LHCN-M2 (cell line): ENCODE data around the gene RAB11FIP2. TPM values are rescaled to one million over a fixed set of nuclear protein-coding genes. Genes with fewer than 3 reads are reported as not detected.

ENCODE experiments used
- DNase-seq: peaks from one replicate; pipeline ENCODE4 v3.0.0-alpha.2; 2012; ENCODE audit warnings: low read depth
- total RNA-seq: library from RNA; depleted of rRNA; stranded (reverse); fragments of >200 nt; gene quantifications from 2 replicates; pipeline ENCODE4 v1.2.3, GENCODE V29; 2014

RAB11FIP2 gene
- total RNA-seq, 1 experiment from 2014 or later: 13.7 TPM

- no peak for DNase-seq
These were observed 11.9 kb downstream of the RAB11FIP2 start for GRCh38 chr10:118034791-118035261.

GRCh38 chr10:118033905-118034304, 12.8 kb downstream of the RAB11FIP2 start:
- DNase-seq: no peak

- DNase-seq: no peak
These were observed 14.2 kb downstream of the RAB11FIP2 start for GRCh38 chr10:118032564-118032963.

- DNase-seq: peak; percentile 23
These were observed 15.2 kb downstream of the RAB11FIP2 start for GRCh38 chr10:118031351-118032075.

- no peak for DNase-seq
These were observed 18.1 kb downstream of the RAB11FIP2 start for GRCh38 chr10:118028619-118029018.

- no peak for DNase-seq
These were observed 19.3 kb downstream of the RAB11FIP2 start for GRCh38 chr10:118027397-118027796.

- no peak for DNase-seq
These were observed 19.8 kb downstream of the RAB11FIP2 start for GRCh38 chr10:118026936-118027335.

GRCh38 chr10:118020365-118020764, 26.4 kb downstream of the RAB11FIP2 start:
- DNase-seq: no peak

GRCh38 chr10:118017850-118018249, 28.9 kb downstream of the RAB11FIP2 start:
- DNase-seq: no peak

- DNase-seq: no peak
These were observed 29.5 kb downstream of the RAB11FIP2 start for GRCh38 chr10:118017071-118017740.

- no peak for DNase-seq
These were observed 33.7 kb downstream of the RAB11FIP2 start for GRCh38 chr10:118012952-118013525.

GRCh38 chr10:118007773-118008172, 39.0 kb downstream of the RAB11FIP2 start:
- DNase-seq: peak; percentile 4

GRCh38 chr10:118003126-118003525, 43.6 kb downstream of the RAB11FIP2 start:
- DNase-seq: peak; percentile 55

- DNase-seq: peak; percentile 25
These were observed 44.2 kb downstream of the RAB11FIP2 start for GRCh38 chr10:118002581-118002980.

GRCh38 chr10:117997673-117998072, 49.1 kb downstream of the RAB11FIP2 start:
- DNase-seq: peak; percentile 18

GRCh38 chr10:117996709-117997108, 50.0 kb downstream of the RAB11FIP2 start:
- DNase-seq: no peak

- no peak for DNase-seq
These were observed 52.0 kb downstream of the RAB11FIP2 start for GRCh38 chr10:117994771-117995170.

GRCh38 chr10:117993166-117993565, 53.6 kb downstream of the RAB11FIP2 start:
- DNase-seq: no peak

GRCh38 chr10:117991701-117992100, 55.0 kb downstream of the RAB11FIP2 start:
- no peak for DNase-seq

- no peak for DNase-seq
These were observed 56.8 kb downstream of the RAB11FIP2 start for GRCh38 chr10:117989962-117990361.

GRCh38 chr10:117988814-117989213, 57.9 kb downstream of the RAB11FIP2 start:
- no peak for DNase-seq

GRCh38 chr10:117987244-117987909, 59.4 kb downstream of the RAB11FIP2 start:
- no peak for DNase-seq
